HUES48 (cell line): ENCODE data around the gene PIGBOS1.
"Not testable (repeated sequence)": the region's sequence is repeated elsewhere in the genome, so short reads cannot be mapped to it uniquely, and the experiment has no call there.

Experiments
- H3K27ac ChIP-seq: one replicate; pipeline ENCODE4 v1.7.0; 2013; ENCODE audit warnings: low read depth, low read length, inconsistent platforms
- H3K27me3 ChIP-seq: 2 replicates; pipeline ENCODE4 v1.6.1; 2013; ENCODE audit warnings: mild to moderate bottlenecking, low read length; ENCODE audit not compliant: control insufficient read depth, insufficient read depth
- H3K36me3 ChIP-seq: 2 replicates; pipeline ENCODE4 v1.6.1; 2013; ENCODE audit warnings: low read length; ENCODE audit not compliant: control insufficient read depth, insufficient read depth
- H3K4me1 ChIP-seq: 2 replicates; pipeline ENCODE4 v1.6.1; 2013; ENCODE audit warnings: mild to moderate bottlenecking, low read length; ENCODE audit not compliant: control insufficient read depth, insufficient read depth
- H3K4me3 ChIP-seq: 2 replicates; pipeline ENCODE4 v1.5.1; 2013; ENCODE audit warnings: mild to moderate bottlenecking, low read depth, low read length
- H3K9ac ChIP-seq: 2 replicates; pipeline ENCODE4 v1.6.1; 2013; ENCODE audit warnings: mild to moderate bottlenecking, low read depth, low read length, moderate library complexity
- H3K9me3 ChIP-seq: 2 replicates; pipeline ENCODE4 v1.6.1; 2013; ENCODE audit warnings: low read length; ENCODE audit not compliant: control insufficient read depth, insufficient read depth

The PIGBOS1 gene

GRCh38 chr15:55281517-55282228, 37.2 kb downstream of the PIGBOS1 start:
- Histone ChIP-seq H3K27me3 (no peaks in the 10 kb centered on the region), H3K4me1 (peaks cover 5% of the 10 kb centered on the region; the same call in 1 of the 2 replicates), H3K27ac (no peak overlapping the region), H3K36me3 (no peaks in the 10 kb centered on the region), H3K9ac (no peak overlapping the region), H3K4me3 (no peak overlapping the region), H3K9me3 (no peaks in the 10 kb centered on the region)

- not testable (repeated sequence) for H3K4me3 ChIP-seq, H3K27ac ChIP-seq, H3K4me1 ChIP-seq, H3K36me3 ChIP-seq, H3K27me3 ChIP-seq, H3K9ac ChIP-seq, H3K9me3 ChIP-seq
Observed at GRCh38 chr15:55280589-55280988, 38.3 kb downstream of the PIGBOS1 start.

DNA sequence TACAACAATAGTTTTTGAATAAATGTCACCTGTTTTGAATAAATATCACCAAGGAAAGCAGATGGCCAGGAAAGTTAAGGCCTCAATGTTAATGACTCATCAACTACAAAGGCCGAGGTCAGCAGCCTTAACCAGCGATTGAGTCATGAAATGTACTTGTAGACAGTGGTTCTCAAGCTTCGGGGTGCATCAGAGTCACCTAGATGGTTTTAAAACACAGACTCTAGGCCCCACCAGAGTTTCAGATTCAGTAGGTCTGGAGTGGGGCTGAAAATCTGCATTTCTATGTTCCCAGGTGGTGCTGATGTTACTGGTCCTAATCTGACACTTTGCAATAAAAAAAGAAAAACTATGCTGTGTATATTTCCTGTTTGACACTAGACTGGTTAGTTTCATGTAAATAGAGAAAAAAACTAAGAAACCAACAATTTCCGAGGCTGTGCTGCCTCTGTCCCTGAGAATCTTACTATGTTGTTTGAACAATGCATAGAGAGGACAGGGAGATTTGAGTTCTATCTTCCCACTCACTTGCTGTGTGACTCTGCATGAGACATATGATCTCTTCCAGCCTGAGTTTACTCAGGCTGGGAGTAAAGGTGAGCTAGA, 39.1 kb downstream of the PIGBOS1 start:
- Histone ChIP-seq H3K4me1 (peaks cover 5% of the 10 kb centered on the region; the same call in 1 of the 2 replicates), H3K9ac (no peak overlapping the region), H3K4me3 (no peak overlapping the region), H3K9me3 (no peaks in the 10 kb centered on the region), H3K36me3 (no peaks in the 10 kb centered on the region), H3K27ac (no peak overlapping the region), H3K27me3 (no peaks in the 10 kb centered on the region)

DNA sequence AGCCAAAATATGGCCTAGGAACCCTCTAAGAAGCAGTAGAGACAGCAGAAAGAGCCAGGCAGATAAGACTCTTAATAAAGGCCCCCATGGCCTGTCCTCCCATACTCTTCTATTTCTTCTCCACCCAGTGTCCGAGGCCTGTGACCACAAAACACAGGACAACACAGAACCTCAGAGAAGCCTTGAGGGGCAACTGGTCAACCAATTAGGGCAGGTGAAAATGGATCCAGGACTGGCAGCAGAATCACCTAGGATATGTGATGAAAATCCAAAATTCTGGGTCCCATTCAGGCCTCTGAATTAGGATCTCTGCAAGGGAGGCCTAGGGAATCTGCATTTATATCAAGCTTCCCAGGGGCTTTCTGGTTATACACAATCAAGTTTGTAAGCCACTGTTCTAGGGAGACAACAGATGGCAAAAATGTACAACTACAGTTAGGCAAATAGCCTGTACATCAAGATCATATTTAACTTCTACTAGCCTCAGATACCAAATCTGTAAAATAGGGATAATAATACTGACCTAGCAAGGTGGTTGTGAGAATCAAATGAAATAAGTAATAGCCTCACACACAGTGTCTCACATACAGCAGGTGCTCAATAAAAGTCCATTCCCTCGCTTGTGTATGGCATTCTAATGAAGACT, 39.7 kb downstream of the PIGBOS1 start:
- Histone ChIP-seq H3K27ac (no peak overlapping the region), H3K36me3 (no peaks in the 10 kb centered on the region), H3K9ac (no peak overlapping the region), H3K4me3 (no peak overlapping the region), H3K9me3 (no peaks in the 10 kb centered on the region), H3K27me3 (no peaks in the 10 kb centered on the region), H3K4me1 (no peaks in the 10 kb centered on the region)

GRCh38 chr15:55277715-55278114, 41.2 kb downstream of the PIGBOS1 start:
- Histone ChIP-seq H3K36me3 (no peaks in the 10 kb centered on the region), H3K4me3 (no peak overlapping the region), H3K27me3 (no peaks in the 10 kb centered on the region), H3K9ac (no peak overlapping the region), H3K27ac (no peak overlapping the region), H3K4me1 (no peaks in the 10 kb centered on the region), H3K9me3 (no peaks in the 10 kb centered on the region)

- no peaks in the 10 kb centered on the region for H3K4me1 ChIP-seq
- no peaks in the 10 kb centered on the region for H3K9me3 ChIP-seq
- no peak overlapping the region for H3K4me3 ChIP-seq
- H3K36me3 ChIP-seq = no peaks in the 10 kb centered on the region
- no peak overlapping the region for H3K9ac ChIP-seq
- H3K27ac ChIP-seq = no peak overlapping the region
- no peaks in the 10 kb centered on the region for H3K27me3 ChIP-seq
Observed at GRCh38 chr15:55277116-55277564, 41.8 kb downstream of the PIGBOS1 start.

DNA sequence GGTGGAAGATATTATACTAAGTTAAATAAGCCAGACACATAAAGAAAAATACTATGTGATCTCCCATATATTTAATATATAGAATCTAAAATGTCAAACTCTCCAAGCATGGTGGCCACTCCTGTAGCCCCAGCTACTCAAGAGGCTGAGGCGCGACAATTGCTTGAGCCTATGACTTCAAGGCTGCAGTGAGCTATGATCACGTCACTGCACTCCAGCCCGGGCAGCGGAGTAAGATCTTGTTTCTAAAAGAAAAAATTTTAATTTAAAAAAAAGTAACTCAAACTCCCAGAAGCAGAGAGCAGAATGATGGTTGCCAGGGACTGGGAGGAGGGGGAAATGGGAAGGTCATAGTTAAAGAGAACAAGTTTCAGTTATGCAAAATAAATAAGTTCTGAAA, 42.6 kb downstream of the PIGBOS1 start:
- H3K9me3 ChIP-seq = no peaks in the 10 kb centered on the region

GRCh38 chr15:55270291-55270690, 48.6 kb downstream of the PIGBOS1 start:
- H3K27ac ChIP-seq = no peak overlapping the region
- no peaks in the 10 kb centered on the region for H3K27me3 ChIP-seq
- no peak overlapping the region for H3K9ac ChIP-seq
- H3K36me3 ChIP-seq = no peaks in the 10 kb centered on the region
- no peaks in the 10 kb centered on the region for H3K4me1 ChIP-seq
- H3K9me3 ChIP-seq = no peaks in the 10 kb centered on the region
- H3K4me3 ChIP-seq = no peak overlapping the region

More for the DNA sequence above, 42.6 kb downstream of the PIGBOS1 start:
- H3K27ac ChIP-seq = no peak overlapping the region
- H3K9ac ChIP-seq = no peak overlapping the region
- no peak overlapping the region for H3K4me3 ChIP-seq
- no peaks in the 10 kb centered on the region for H3K4me1 ChIP-seq
- no peaks in the 10 kb centered on the region for H3K27me3 ChIP-seq
- no peaks in the 10 kb centered on the region for H3K36me3 ChIP-seq

DNA sequence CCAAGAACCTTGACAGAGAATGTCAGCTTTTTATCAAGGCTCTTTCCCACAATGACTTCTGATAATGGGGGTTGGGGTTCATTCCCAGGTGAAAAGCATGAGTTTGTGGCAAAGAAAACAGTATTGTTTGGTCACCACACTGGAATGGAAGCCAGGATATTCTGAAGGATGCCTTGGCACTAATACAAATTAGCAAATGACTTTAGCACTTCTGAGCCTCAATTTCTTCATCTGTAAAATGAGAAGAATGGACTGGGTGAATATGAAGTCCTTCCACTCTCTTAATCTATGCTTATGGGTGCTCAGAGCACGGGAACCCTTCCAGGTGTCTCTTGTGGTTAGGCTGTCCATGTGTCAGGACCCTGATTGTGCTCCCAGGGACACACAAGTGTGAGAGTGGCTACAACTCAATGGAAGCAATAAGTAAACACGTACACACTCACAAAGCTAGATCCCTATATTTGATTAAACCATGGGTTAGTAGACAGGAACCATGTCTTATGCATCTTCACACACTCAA, 50.7 kb downstream of the PIGBOS1 start:
- Histone ChIP-seq H3K4me3 (no peak overlapping the region), H3K36me3 (no peaks in the 10 kb centered on the region), H3K27me3 (no peaks in the 10 kb centered on the region), H3K9ac (no peak overlapping the region), H3K9me3 (no peaks in the 10 kb centered on the region), H3K4me1 (no peaks in the 10 kb centered on the region), H3K27ac (no peak overlapping the region)

- H3K36me3 ChIP-seq = no peaks in the 10 kb centered on the region
- no peaks in the 10 kb centered on the region for H3K9me3 ChIP-seq
- H3K9ac ChIP-seq = no peak overlapping the region
- no peak overlapping the region for H3K27ac ChIP-seq
- no peaks in the 10 kb centered on the region for H3K27me3 ChIP-seq
- H3K4me1 ChIP-seq = no peaks in the 10 kb centered on the region
- no peak overlapping the region for H3K4me3 ChIP-seq
Observed at GRCh38 chr15:55267401-55268175, 51.3 kb downstream of the PIGBOS1 start.
